ENCODE results near the gene DCAF4. TPM values are rescaled to one million over a fixed set of nuclear protein-coding genes. Genes with fewer than 3 reads are reported as not detected.
A peak's percentile ranks its signal among the peaks of the same experiment; 100 is the strongest.

DCAF4 gene, protein sequence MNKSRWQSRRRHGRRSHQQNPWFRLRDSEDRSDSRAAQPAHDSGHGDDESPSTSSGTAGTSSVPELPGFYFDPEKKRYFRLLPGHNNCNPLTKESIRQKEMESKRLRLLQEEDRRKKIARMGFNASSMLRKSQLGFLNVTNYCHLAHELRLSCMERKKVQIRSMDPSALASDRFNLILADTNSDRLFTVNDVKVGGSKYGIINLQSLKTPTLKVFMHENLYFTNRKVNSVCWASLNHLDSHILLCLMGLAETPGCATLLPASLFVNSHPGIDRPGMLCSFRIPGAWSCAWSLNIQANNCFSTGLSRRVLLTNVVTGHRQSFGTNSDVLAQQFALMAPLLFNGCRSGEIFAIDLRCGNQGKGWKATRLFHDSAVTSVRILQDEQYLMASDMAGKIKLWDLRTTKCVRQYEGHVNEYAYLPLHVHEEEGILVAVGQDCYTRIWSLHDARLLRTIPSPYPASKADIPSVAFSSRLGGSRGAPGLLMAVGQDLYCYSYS
- polyA plus RNA-seq (2013, experiment 1 of 2), result 9.1 TPM
- 9.1 TPM for polyA plus RNA-seq (2013, experiment 2 of 2)

DNA sequence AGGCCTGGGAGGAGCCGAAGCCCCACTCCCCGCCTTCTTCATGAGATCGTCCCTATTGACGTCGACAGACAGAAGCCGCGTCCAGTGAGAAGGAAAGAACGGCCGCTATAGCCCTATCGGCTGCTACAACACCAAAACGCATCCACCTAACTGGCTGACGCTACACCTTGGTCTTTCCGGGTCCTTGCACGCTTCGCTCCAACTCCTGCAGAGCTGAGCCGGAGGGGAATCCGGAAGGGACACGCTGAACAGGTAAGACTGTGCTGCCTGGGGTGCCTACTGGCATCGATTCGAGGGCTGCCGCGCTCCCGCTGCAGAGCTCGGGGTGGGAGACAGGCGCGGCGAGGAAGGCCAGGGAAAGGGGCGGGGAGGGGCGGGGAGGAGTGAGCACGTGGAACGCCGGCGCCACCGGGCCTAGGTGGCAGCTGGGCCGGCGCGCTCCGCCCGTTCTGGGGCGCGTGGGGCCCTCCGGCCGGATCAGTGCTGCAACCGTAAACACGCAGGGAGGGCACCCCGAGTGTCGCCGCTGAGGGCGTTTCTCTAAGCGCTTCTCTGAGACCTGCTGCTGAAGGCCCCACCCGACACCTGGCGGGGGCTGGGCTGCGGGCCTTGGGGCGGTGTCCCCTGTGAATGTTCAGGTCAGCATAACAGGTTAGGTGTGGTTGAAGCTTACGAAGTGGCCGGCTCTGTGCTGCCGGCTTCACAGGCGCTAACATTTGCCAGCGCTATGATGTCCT, at the start of gene DCAF4:
Gene DCAF4 (plus strand): TSS at position 173 of the 737 bp plus-strand sequence. CDS start 11,515 bp downstream, outside the sequence.
- Histone ChIP-seq H3K4me3 (ENCODE audit: extremely low read depth, insufficient read depth, low read length, poor library complexity, severe bottlenecking) (peak within 1 kb of the TSS; percentile 73), H3K36me3 (ENCODE audit: control insufficient read depth, insufficient read depth, low read length) (peaks cover 14% of the 10 kb centered on the region), H3K9me3 (ENCODE audit: control insufficient read depth, low read length) (no peaks in the 10 kb centered on the region), H3K27ac (ENCODE audit: low read depth, low read length, severe bottlenecking) (peak within 1 kb of the TSS; percentile 62), H3K4me1 (ENCODE audit: control insufficient read depth, insufficient read depth, low read length, poor library complexity, severe bottlenecking) (no peaks in the 10 kb centered on the region)
- 0 to 1% methylated on average over 50 to 52 of the region's 59 CpGs for WGBS, 2 experiments (ENCODE audit: insufficient coverage in 2 of 2)

DNA sequence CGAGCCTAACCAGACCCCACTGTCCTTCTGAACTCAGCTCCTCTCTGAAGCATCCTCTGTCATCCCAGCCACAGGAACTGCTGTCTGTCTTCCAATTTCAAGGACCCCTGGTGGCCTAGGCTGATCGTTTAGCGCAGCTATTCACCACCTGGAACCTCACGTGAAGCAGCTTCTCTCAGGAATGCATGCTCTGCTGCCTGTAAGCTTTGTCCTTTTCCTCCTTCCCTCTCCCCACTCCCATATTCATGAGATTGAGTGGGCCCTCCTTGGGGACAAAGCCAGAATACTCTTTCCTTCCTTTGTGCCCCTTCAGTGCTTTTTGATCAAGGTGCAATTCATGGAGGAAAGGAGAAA, 49.6 kb upstream of the DCAF4 start:
- peaks cover 7% of the 10 kb centered on the region for H3K9me3 ChIP-seq (ENCODE audit: control insufficient read depth, low read length)
- WGBS, 2 experiments (ENCODE audit: insufficient coverage in 2 of 2), result 21 to 31% methylated on average over 4 of the region's 4 CpGs
- H3K4me3 ChIP-seq (ENCODE audit: extremely low read depth, insufficient read depth, low read length, poor library complexity, severe bottlenecking), result no peak overlapping the region
- no peaks in the 10 kb centered on the region for H3K36me3 ChIP-seq (ENCODE audit: control insufficient read depth, insufficient read depth, low read length)
- H3K4me1 ChIP-seq (ENCODE audit: control insufficient read depth, insufficient read depth, low read length, poor library complexity, severe bottlenecking), result no peaks in the 10 kb centered on the region
- no peak overlapping the region for H3K27ac ChIP-seq (ENCODE audit: low read depth, low read length, severe bottlenecking)

DNA sequence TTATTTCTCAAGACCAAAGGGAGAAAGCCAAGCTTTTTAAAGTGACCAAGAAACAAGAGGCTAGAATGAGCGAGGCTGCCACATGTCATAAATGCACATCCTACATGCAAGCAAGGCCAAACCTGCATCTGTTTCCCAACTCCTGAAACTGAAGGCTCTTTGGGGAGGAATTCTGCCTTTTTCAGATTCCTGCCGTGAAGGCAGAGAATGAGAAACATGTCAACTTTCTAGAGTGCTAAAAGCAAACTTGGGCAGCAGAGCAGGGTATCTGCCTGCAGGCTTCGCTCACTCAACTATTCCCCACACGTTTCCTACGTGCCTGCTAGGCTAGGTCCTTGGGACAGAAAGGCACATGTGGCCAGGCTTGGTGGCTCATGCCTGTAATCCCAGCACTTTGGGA, 47.5 kb upstream of the DCAF4 start:
- 74 to 91% methylated on average over 4 of the region's 5 CpGs for WGBS, 2 experiments (ENCODE audit: insufficient coverage in 2 of 2)

DNA sequence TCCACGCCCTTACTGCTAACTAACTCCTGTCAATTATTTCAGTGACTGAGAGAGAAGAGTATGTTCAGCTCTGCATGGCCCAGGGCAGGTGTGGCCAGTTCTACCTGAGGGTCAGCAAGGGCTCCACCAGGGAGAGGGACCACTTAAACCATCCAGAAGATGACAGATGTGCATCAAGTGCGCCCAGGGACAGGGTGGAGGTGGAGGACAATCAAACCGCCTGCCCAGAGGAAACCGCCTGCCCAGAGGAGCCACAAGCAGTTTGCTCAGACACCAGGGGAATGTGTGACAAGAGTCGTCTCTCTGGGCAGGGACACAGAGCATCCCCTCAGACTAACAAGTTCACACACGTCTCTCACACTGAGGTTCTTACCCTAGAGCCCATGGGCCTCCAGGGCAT, 46.8 kb upstream of the DCAF4 start:
- 92 to 94% methylated on average over 5 of the region's 6 CpGs for whole genome bisulfite sequencing, 2 experiments (ENCODE audit: insufficient coverage in 2 of 2)
- H3K27ac ChIP-seq (ENCODE audit: low read depth, low read length, severe bottlenecking), result no peak overlapping the region
- H3K36me3 ChIP-seq (ENCODE audit: control insufficient read depth, insufficient read depth, low read length), result no peaks in the 10 kb centered on the region
- no peaks in the 10 kb centered on the region for H3K4me1 ChIP-seq (ENCODE audit: control insufficient read depth, insufficient read depth, low read length, poor library complexity, severe bottlenecking)
- no peaks in the 10 kb centered on the region for H3K9me3 ChIP-seq (ENCODE audit: control insufficient read depth, low read length)
- H3K4me3 ChIP-seq (ENCODE audit: extremely low read depth, insufficient read depth, low read length, poor library complexity, severe bottlenecking), result no peak overlapping the region

More for the DNA sequence above, 47.5 kb upstream of the DCAF4 start:
- Histone ChIP-seq H3K4me3 (ENCODE audit: extremely low read depth, insufficient read depth, low read length, poor library complexity, severe bottlenecking) (no peak overlapping the region), H3K9me3 (ENCODE audit: control insufficient read depth, low read length) (no peaks in the 10 kb centered on the region), H3K4me1 (ENCODE audit: control insufficient read depth, insufficient read depth, low read length, poor library complexity, severe bottlenecking) (no peaks in the 10 kb centered on the region), H3K27ac (ENCODE audit: low read depth, low read length, severe bottlenecking) (no peak overlapping the region), H3K36me3 (ENCODE audit: control insufficient read depth, insufficient read depth, low read length) (no peaks in the 10 kb centered on the region)

- Histone ChIP-seq H3K27ac (ENCODE audit: low read depth, low read length, severe bottlenecking) (no peak overlapping the region), H3K36me3 (ENCODE audit: control insufficient read depth, insufficient read depth, low read length) (no peaks in the 10 kb centered on the region), H3K4me1 (ENCODE audit: control insufficient read depth, insufficient read depth, low read length, poor library complexity, severe bottlenecking) (no peaks in the 10 kb centered on the region), H3K4me3 (ENCODE audit: extremely low read depth, insufficient read depth, low read length, poor library complexity, severe bottlenecking) (no peak overlapping the region), H3K9me3 (ENCODE audit: control insufficient read depth, low read length) (no peaks in the 10 kb centered on the region)
- WGBS, 2 experiments (ENCODE audit: insufficient coverage in 2 of 2), result 83 to 100% methylated on average over 1 to 2 of the region's 2 CpGs
Observed at GRCh38 chr14:72880164-72880563, 46.1 kb upstream of the DCAF4 start.

DNA sequence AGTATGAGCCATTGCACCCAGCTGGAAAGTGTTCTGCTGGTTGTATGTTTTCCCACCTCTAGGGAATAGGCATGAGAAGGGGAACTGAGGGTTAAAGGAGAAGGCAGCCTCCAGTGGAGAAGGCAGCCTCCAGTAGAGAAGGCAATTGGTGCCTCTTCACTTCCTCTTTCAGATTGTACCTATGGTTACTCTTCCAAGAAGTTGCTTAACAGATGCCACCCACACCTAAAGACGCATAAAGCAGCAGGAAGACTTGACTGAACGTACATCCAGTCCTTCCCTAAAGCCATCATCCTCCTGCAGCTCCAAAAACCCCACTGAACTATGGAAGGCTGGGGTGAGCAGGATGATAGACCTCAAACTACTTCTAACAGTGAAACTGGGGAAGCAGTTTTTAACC, 45.4 kb upstream of the DCAF4 start:
- Histone ChIP-seq H3K27ac (ENCODE audit: low read depth, low read length, severe bottlenecking) (no peak overlapping the region), H3K9me3 (ENCODE audit: control insufficient read depth, low read length) (no peaks in the 10 kb centered on the region), H3K36me3 (ENCODE audit: control insufficient read depth, insufficient read depth, low read length) (no peaks in the 10 kb centered on the region), H3K4me3 (ENCODE audit: extremely low read depth, insufficient read depth, low read length, poor library complexity, severe bottlenecking) (no peak overlapping the region), H3K4me1 (ENCODE audit: control insufficient read depth, insufficient read depth, low read length, poor library complexity, severe bottlenecking) (no peaks in the 10 kb centered on the region)
- WGBS, 2 experiments (ENCODE audit: insufficient coverage in 2 of 2), result 93 to 100% methylated on average over 1 to 2 of the region's 2 CpGs

DNA sequence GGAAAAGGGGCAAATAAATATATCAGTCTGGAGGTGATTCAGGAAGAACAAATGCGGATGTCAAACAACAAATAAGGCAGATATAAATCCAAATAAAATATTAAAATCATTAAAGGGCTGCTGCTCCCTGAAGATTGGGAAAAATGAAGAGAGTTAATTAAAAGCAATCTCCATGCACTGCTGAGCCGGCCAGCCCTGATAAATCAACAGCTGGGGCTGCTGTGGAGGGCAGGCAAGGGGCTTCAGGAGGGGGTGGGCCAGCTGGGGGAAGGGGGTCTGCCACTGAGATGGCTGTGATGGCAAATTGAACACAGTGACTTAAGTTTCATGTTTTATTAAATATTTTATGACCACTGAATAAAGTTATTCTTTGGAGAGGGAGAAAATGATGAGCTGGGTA, 44.7 kb upstream of the DCAF4 start:
- H3K9me3 ChIP-seq (ENCODE audit: control insufficient read depth, low read length), result no peaks in the 10 kb centered on the region
- no peaks in the 10 kb centered on the region for H3K4me1 ChIP-seq (ENCODE audit: control insufficient read depth, insufficient read depth, low read length, poor library complexity, severe bottlenecking)
- no peak overlapping the region for H3K4me3 ChIP-seq (ENCODE audit: extremely low read depth, insufficient read depth, low read length, poor library complexity, severe bottlenecking)
- WGBS, 2 experiments (ENCODE audit: insufficient coverage in 2 of 2), result 67% methylated on average over 1 of the region's 2 CpGs; no CpG with 5 or more reads in 1 of the 2 experiments
- no peaks in the 10 kb centered on the region for H3K36me3 ChIP-seq (ENCODE audit: control insufficient read depth, insufficient read depth, low read length)
- H3K27ac ChIP-seq (ENCODE audit: low read depth, low read length, severe bottlenecking), result no peak overlapping the region

- H3K4me3 ChIP-seq (ENCODE audit: extremely low read depth, insufficient read depth, low read length, poor library complexity, severe bottlenecking), result no peak overlapping the region
- WGBS, 2 experiments (ENCODE audit: insufficient coverage in 2 of 2), result 100% methylated on average over 1 of the region's 1 CpG; no CpG with 5 or more reads in 1 of the 2 experiments
- no peaks in the 10 kb centered on the region for H3K4me1 ChIP-seq (ENCODE audit: control insufficient read depth, insufficient read depth, low read length, poor library complexity, severe bottlenecking)
- no peak overlapping the region for H3K27ac ChIP-seq (ENCODE audit: low read depth, low read length, severe bottlenecking)
- H3K9me3 ChIP-seq (ENCODE audit: control insufficient read depth, low read length), result no peaks in the 10 kb centered on the region
- no peaks in the 10 kb centered on the region for H3K36me3 ChIP-seq (ENCODE audit: control insufficient read depth, insufficient read depth, low read length)
Observed at GRCh38 chr14:72882047-72882446, 44.2 kb upstream of the DCAF4 start.

GRCh38 chr14:72882463-72882862, 43.8 kb upstream of the DCAF4 start:
- 57% methylated on average over 5 of the region's 7 CpGs; no CpG with 5 or more reads in 1 of the 2 experiments for WGBS, 2 experiments (ENCODE audit: insufficient coverage in 2 of 2)
- no peaks in the 10 kb centered on the region for H3K36me3 ChIP-seq (ENCODE audit: control insufficient read depth, insufficient read depth, low read length)
- H3K9me3 ChIP-seq (ENCODE audit: control insufficient read depth, low read length), result no peaks in the 10 kb centered on the region
- no peaks in the 10 kb centered on the region for H3K4me1 ChIP-seq (ENCODE audit: control insufficient read depth, insufficient read depth, low read length, poor library complexity, severe bottlenecking)
- no peak overlapping the region for H3K4me3 ChIP-seq (ENCODE audit: extremely low read depth, insufficient read depth, low read length, poor library complexity, severe bottlenecking)
- H3K27ac ChIP-seq (ENCODE audit: low read depth, low read length, severe bottlenecking), result no peak overlapping the region

GRCh38 chr14:72883109-72883508, 43.2 kb upstream of the DCAF4 start:
- H3K27ac ChIP-seq (ENCODE audit: low read depth, low read length, severe bottlenecking), result no peak overlapping the region
- no peaks in the 10 kb centered on the region for H3K36me3 ChIP-seq (ENCODE audit: control insufficient read depth, insufficient read depth, low read length)
- H3K4me1 ChIP-seq (ENCODE audit: control insufficient read depth, insufficient read depth, low read length, poor library complexity, severe bottlenecking), result no peaks in the 10 kb centered on the region
- no peak overlapping the region for H3K4me3 ChIP-seq (ENCODE audit: extremely low read depth, insufficient read depth, low read length, poor library complexity, severe bottlenecking)
- 100% methylated on average over 1 of the region's 2 CpGs for WGBS, 2 experiments (ENCODE audit: insufficient coverage in 2 of 2)
- no peaks in the 10 kb centered on the region for H3K9me3 ChIP-seq (ENCODE audit: control insufficient read depth, low read length)

All from mesodermal cell (in vitro differentiated cells).